H1 (cell line): ENCODE measurements around the gene AIRE. TPM values are rescaled to one million over a fixed set of nuclear protein-coding genes. Genes with fewer than 3 reads are reported as not detected.

Experiments
- CTCF ChIA-PET: fragments of 300-600 bp; sonication (Branson Sonifier 250); formaldehyde crosslinking; loops from one replicate; lab custom pipeline; 2021; ENCODE audit not compliant: partially characterized antibody; lab: Charles Lee
- POLR2A ChIA-PET: fragments of 300-600 bp; sonication (Branson Sonifier 250); formaldehyde crosslinking; loops from one replicate; lab custom pipeline; 2021; ENCODE audit warnings: inconsistent platforms; ENCODE audit not compliant: partially characterized antibody; lab: Charles Lee
- DNase-seq, 2 experiments: peaks; one replicate each; pipeline versions ENCODE4 v3.0.0 to v3.0.0-alpha.2; 2010 to 2022; ENCODE audit warnings: low spot score in 2 of 2, low read depth in 1 of 2, mixed read lengths in 1 of 2
- FAIRE-seq: peaks from 2 replicates; lab custom pipeline; 2011; peaks lifted over from hg19 to GRCh38; lab: Jason Lieb, UNC
- H2AFZ ChIP-seq: 2 replicates; pipeline ENCODE4 v1.8.1; 2012; ENCODE audit warnings: low read length, inconsistent platforms
- H2AK5ac ChIP-seq: 2 replicates; pipeline ENCODE4 v1.6.1; 2013; ENCODE audit warnings: low read depth, low read length
- H2BK120ac ChIP-seq: replicated peaks from 2 replicates; pipeline ENCODE3; 2013; ENCODE audit warnings: low read depth, low read length, inconsistent platforms
- H2BK12ac ChIP-seq: 2 replicates; pipeline ENCODE4 v1.6.1; 2013; ENCODE audit warnings: low read depth, low read length
- H2BK15ac ChIP-seq: 2 replicates; pipeline ENCODE4 v1.6.1; 2013; ENCODE audit warnings: low read length
- H2BK20ac ChIP-seq: 2 replicates; pipeline ENCODE4 v1.6.1; 2013; ENCODE audit warnings: low read length
- H2BK5ac ChIP-seq: 2 replicates; pipeline ENCODE4 v1.6.1; 2013; ENCODE audit warnings: low read depth, low read length
- H3K14ac ChIP-seq: 2 replicates; pipeline ENCODE4 v1.6.1; 2013; ENCODE audit warnings: inconsistent platforms; ENCODE audit not compliant: insufficient read length
- H3K18ac ChIP-seq: 2 replicates; pipeline ENCODE4 v1.6.1; 2013; ENCODE audit warnings: low read length; ENCODE audit errors: extremely low read depth
- H3K23ac ChIP-seq: 2 replicates; pipeline ENCODE4 v1.6.1; 2013; ENCODE audit warnings: inconsistent platforms; ENCODE audit not compliant: insufficient read length
- H3K23me2 ChIP-seq: 2 replicates; pipeline ENCODE4 v1.6.1; 2013; ENCODE audit warnings: low read depth, low read length
- H3K27ac ChIP-seq: 2 replicates; pipeline ENCODE4 v1.6.1; 2011; ENCODE audit warnings: low read depth, low read length, inconsistent platforms
- H3K27me3 ChIP-seq, 4 experiments: replicated peaks in 1 of 4; 1 replicate in 1 of 4; 2 replicates in 3 of 4; pipeline versions ENCODE4 v1.6.1 to v1.8.1; 2011 to 2013; ENCODE audit warnings: low read length in 3 of 4, mild to moderate bottlenecking in 3 of 4, inconsistent platforms in 2 of 4, mixed read lengths in 2 of 4, moderate library complexity in 1 of 4; ENCODE audit not compliant: control insufficient read depth in 3 of 4, insufficient read depth in 3 of 4; ENCODE audit errors: extremely low read depth in 1 of 4
- H3K36me3 ChIP-seq, 4 experiments: 2 replicates each; pipeline versions ENCODE4 v1.6.1 to v1.8.1; 2011 to 2013; ENCODE audit warnings: mild to moderate bottlenecking in 4 of 4, low read length in 3 of 4, moderate library complexity in 2 of 4, control low read depth in 1 of 4, inconsistent platforms in 1 of 4; ENCODE audit not compliant: insufficient read depth in 4 of 4, control insufficient read depth in 2 of 4
- H3K4ac ChIP-seq: replicated peaks from 2 replicates; pipeline ENCODE3; 2013; ENCODE audit warnings: low read length, low read depth, mixed read lengths, inconsistent platforms; ENCODE audit not compliant: insufficient read length
- H3K4me1 ChIP-seq, 4 experiments: replicated peaks in 1 of 4; 1 replicate in 1 of 4; 2 replicates in 3 of 4; pipeline versions ENCODE4 v1.6.1 to v1.8.1; 2011 to 2013; ENCODE audit warnings: low read length in 3 of 4, inconsistent platforms in 2 of 4, mixed read lengths in 1 of 4; ENCODE audit not compliant: insufficient read depth in 4 of 4, control insufficient read depth in 3 of 4
- H3K4me2 ChIP-seq, 2 experiments: 2 replicates each; pipeline versions ENCODE4 v1.6.1 to v1.8.1; 2011 to 2013; ENCODE audit warnings: low read depth in 2 of 2, low read length in 2 of 2, control low read depth in 1 of 2, inconsistent platforms in 1 of 2, mild to moderate bottlenecking in 1 of 2; ENCODE audit not compliant: insufficient read depth in 1 of 2
- H3K4me3 ChIP-seq, 4 experiments: fragments of 200-600, 300-600 bp in 1 of 4; sonication (generic), shearing (Covaris generic), sonication (Bioruptor Twin) in 1 of 4; 2 replicates each; pipeline versions ENCODE4 v1.5.1 to v1.8.1; 2011 to 2016; ENCODE audit warnings: low read length in 4 of 4, low read depth in 3 of 4, control low read depth in 2 of 4, inconsistent platforms in 2 of 4, mild to moderate bottlenecking in 2 of 4, mixed read lengths in 1 of 4, moderate library complexity in 1 of 4; ENCODE audit not compliant: insufficient read depth in 2 of 4; ENCODE audit errors: extremely low read depth in 1 of 4
- H3K56ac ChIP-seq: replicated peaks from 2 replicates; pipeline ENCODE3; 2013; ENCODE audit warnings: low read depth, mild to moderate bottlenecking, mixed read lengths, low read length, inconsistent platforms; ENCODE audit not compliant: insufficient read length
- H3K79me1 ChIP-seq: 2 replicates; pipeline ENCODE4 v1.6.1; 2013; ENCODE audit warnings: low read depth, low read length, control low read depth
- H3K79me2 ChIP-seq, 2 experiments: 2 replicates each; pipeline versions ENCODE4 v1.6.1 to v1.8.1; 2012 to 2013; ENCODE audit warnings: low read length in 2 of 2, mild to moderate bottlenecking in 2 of 2, inconsistent platforms in 1 of 2; ENCODE audit not compliant: insufficient read depth in 2 of 2, control insufficient read depth in 1 of 2
- H3K9ac ChIP-seq, 4 experiments: replicated peaks in 1 of 4; 1 replicate in 1 of 4; 2 replicates in 3 of 4; pipeline versions ENCODE4 v1.6.1 to v1.8.1; 2011 to 2013; ENCODE audit warnings: low read depth in 3 of 4, low read length in 3 of 4, control low read depth in 2 of 4, mild to moderate bottlenecking in 2 of 4, moderate library complexity in 2 of 4, inconsistent platforms in 1 of 4; ENCODE audit errors: extremely low read depth in 1 of 4
- H3K9me3 ChIP-seq, 2 experiments: 2 replicates each; pipeline versions ENCODE4 v1.6.1 to v1.8.1; 2012 to 2013; ENCODE audit warnings: mild to moderate bottlenecking in 2 of 2, moderate library complexity in 2 of 2, control low read depth in 1 of 2, inconsistent platforms in 1 of 2, low read depth in 1 of 2, low read length in 1 of 2, mixed read lengths in 1 of 2; ENCODE audit not compliant: insufficient read depth in 2 of 2
- H4K20me1 ChIP-seq, 2 experiments: replicated peaks in 1 of 2; 2 replicates each; pipeline versions ENCODE3 to v1.8.1; 2011 to 2013; ENCODE audit warnings: inconsistent platforms in 2 of 2, low read length in 2 of 2, mild to moderate bottlenecking in 1 of 2; ENCODE audit not compliant: insufficient read depth in 2 of 2, control insufficient read depth in 1 of 2
- H4K5ac ChIP-seq: 2 replicates; pipeline ENCODE4 v1.6.1; 2013; ENCODE audit warnings: low read length, low read depth, mixed read lengths, inconsistent platforms; ENCODE audit not compliant: insufficient read length
- H4K8ac ChIP-seq: 2 replicates; pipeline ENCODE4 v1.8.0; 2013; ENCODE audit warnings: mild to moderate bottlenecking, moderate library complexity, low read length, inconsistent platforms; ENCODE audit not compliant: insufficient read depth; ENCODE audit errors: extremely low read depth
- H4K91ac ChIP-seq: replicated peaks from 2 replicates; pipeline ENCODE3; 2013; ENCODE audit warnings: low read length, mixed read lengths, inconsistent platforms; ENCODE audit not compliant: insufficient read length
- CBX5 ChIP-seq: fragments of 300-800, 300-1000 bp; sonication (generic); IDR thresholded peaks from 2 replicates; pipeline ENCODE4 v1.7.1; 2016; ENCODE audit warnings: antibody characterized with exemption, low read length, low read depth
- EZH2 ChIP-seq: fragments of 200-600 bp; sonication (generic); IDR thresholded peaks from 2 replicates; pipeline ENCODE4 v1.7.1; 2012; ENCODE audit warnings: low read depth, mild to moderate bottlenecking, moderate library complexity, low read length, inconsistent platforms; ENCODE audit not compliant: severe bottlenecking
- KDM5A ChIP-seq: fragments of 200-600 bp; IDR thresholded peaks from 2 replicates; pipeline ENCODE4 v1.7.1; 2012; ENCODE audit warnings: mild to moderate bottlenecking, low read length, inconsistent platforms, mixed read lengths
- POLR2AphosphoS5 ChIP-seq: IDR thresholded peaks from 2 replicates; pipeline ENCODE4 v1.6.1; 2011; ENCODE audit warnings: low read depth, low read length
- TAF7 ChIP-seq: optimal IDR thresholded peaks from 2 replicates; pipeline ENCODE3; 2011; ENCODE audit warnings: low read depth, mild to moderate bottlenecking, inconsistent platforms, low read length, moderate library complexity, borderline replicate concordance
- WGBS, 2 experiments: shearing (Covaris generic) in 1 of 2; methylation state at CpG; one replicate each; pipeline versions ENCODE4 v1.1.6 to v1.1.7; 2013 to 2015; ENCODE audit warnings: low lambda C conversion rate in 2 of 2, mixed read lengths in 2 of 2, inconsistent platforms in 1 of 2, low coverage in 1 of 2, missing lambda C conversion rate in 1 of 2; ENCODE audit not compliant: insufficient replicate concordance in 2 of 2, insufficient coverage in 1 of 2, insufficient read length in 1 of 2; ENCODE audit errors: extremely low coverage in 1 of 2, missing lambda C conversion rate in 1 of 2; 5-methylcytosine and 5-hydroxymethylcytosine counted together
- polyA plus RNA-seq, 7 experiments: library from polyadenylated mRNA; depleted of rRNA in 3 of 7; stranded (reverse) in 5 of 7; unstranded in 2 of 7; fragments of >200 nt in 5 of 7; fragments of 200-250 nt in 2 of 7; gene quantifications; 1 replicate in 5 of 7; 2 replicates in 1 of 7; 4 replicates in 1 of 7; pipeline versions ENCODE4 v1.2.1 to v1.2.3, GENCODE V29; 2011 to 2013; ENCODE audit warnings: missing spikeins in 2 of 7, mixed read lengths in 2 of 7
- total RNA-seq: library from RNA; stranded (reverse); fragmentation: NEBNext Ultra II Directional; extraction: Animal tissue kit (Norgen Biotek cat#: 25700); gene quantifications from 2 replicates; pipeline ENCODE4 v1.2.1, GENCODE V29; 2021

Gene AIRE
- total and polyA plus RNA-seq, 2 of the 8 experiments (the other 6 are each of a cell fraction or from before 2014, with no cell fraction given): 0.09 TPM; not detected in 1

DNA sequence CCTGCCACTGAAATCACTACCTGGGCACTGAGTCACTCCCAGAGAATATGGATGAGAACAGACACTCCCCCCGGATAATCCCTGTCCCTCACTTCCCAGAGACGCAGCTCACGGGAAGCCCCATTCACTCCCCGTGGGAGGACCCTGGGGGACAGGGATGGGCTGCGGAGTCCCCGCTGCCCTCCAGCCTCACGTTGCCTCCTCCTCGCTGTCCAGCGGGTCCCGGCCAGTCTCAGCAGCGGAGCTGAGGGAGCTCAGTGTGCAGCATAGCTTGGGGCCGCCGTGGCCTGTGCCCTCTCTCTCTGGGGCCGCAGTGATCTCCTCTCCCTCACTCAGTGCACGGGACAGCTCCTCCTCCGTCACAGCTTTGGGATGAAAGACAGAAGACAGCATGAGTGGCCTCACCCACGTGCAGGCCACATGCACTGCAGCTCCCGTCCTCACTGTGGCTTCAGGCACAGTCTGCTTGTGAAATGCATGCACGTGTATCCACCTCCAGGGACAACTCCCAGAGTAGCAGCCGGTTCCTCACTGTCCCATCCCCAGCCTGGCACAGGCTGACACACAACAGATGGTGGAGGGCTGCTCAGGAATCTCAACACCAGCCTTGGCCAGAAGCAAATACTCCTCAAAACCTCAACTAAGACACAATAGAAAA lies 46.1 kb downstream of the AIRE start:
- POLR2A ChIA-PET: interaction anchor here (1.0 to 3.7 kb wide), 3 partner anchors 12 to 19 kb away, joined by 3 to 11 read pairs (median 8); no protein-coding TSS in a partner anchor
- Histone ChIP-seq H3K27ac (no peak overlapping the region), H2BK5ac (no peak overlapping the region), H2BK12ac (no peak overlapping the region), H3K23ac (no peak overlapping the region), H3K4me2 (no peak overlapping the region), H3K56ac (no peak overlapping the region), H2BK120ac (no peak overlapping the region), H4K5ac (no peak overlapping the region), H3K79me1 (no peaks in the 10 kb centered on the region), H3K23me2 (no peaks in the 10 kb centered on the region), H2BK15ac (no peak overlapping the region), H3K14ac (no peak overlapping the region), H4K20me1 (peaks cover 0 to 6% of the 10 kb centered on the region in 2 experiments), H3K4me3 (no peak overlapping the region), H3K18ac (no peak overlapping the region), H3K9me3 (no peaks in the 10 kb centered on the region), H2BK20ac (no peak overlapping the region), H2AK5ac (no peak overlapping the region), H4K8ac (peak overlapping the region; percentile 11; the same call in 1 of the 2 replicates), H3K79me2 (no peaks in the 10 kb centered on the region), H3K27me3 (no peaks in the 10 kb centered on the region), H4K91ac (no peak overlapping the region), H3K36me3 (peaks cover 0 to 4% (median 0%) of the 10 kb centered on the region in 4 experiments; a peak in 1 of 8 replicates), H2AFZ (no peak overlapping the region), H3K9ac (no peak overlapping the region), H3K4ac (no peak overlapping the region), H3K4me1 (no peaks in the 10 kb centered on the region)
- 86% methylated on average over 18 of the region's 20 CpGs; no CpG with 5 or more reads in 1 of the 2 experiments for WGBS, 2 experiments
- no peak for TF ChIP-seq POLR2AphosphoS5
- no peak for TF ChIP-seq CBX5
- no peak for TF ChIP-seq EZH2
- TF ChIP-seq TAF7: no peak
- no peak for TF ChIP-seq KDM5A
- FAIRE-seq (no peak), DNase-seq (no peak)
- CTCF ChIA-PET: interaction anchor here (0.7 to 1.6 kb wide), 9 partner anchors 11 to 142 kb away, joined by 3 to 5 read pairs (median 3); no protein-coding TSS in a partner anchor
